ENCODE data around the gene USH1G. TPM values are rescaled to one million over a fixed set of nuclear protein-coding genes. Genes with fewer than 3 reads are reported as not detected.

Gene USH1G
- total RNA-seq, 1 experiment from 2014 or later: 2.7 TPM

DNA sequence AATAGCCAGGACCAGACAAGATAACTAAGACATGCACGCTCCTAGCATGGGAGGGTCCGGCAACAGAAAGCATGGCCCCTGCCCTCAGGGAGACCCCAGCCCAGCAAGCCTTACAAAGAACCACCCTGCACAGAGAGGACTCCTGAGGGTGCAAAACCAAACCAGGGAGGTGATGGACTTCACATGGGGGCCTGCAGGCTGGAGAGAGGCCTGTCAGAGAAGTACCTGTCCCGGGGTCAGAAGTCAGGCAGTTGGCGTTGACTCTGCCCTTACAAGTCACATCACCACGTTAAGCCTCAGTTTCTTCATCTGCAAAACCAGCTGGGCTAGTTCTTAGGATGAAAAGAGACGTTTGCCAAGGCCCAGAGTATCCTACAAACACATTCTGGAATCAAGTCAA, 5.7 kb upstream of the USH1G start:
- Mint-ChIP-seq H3K36me3 (ENCODE audit: insufficient read depth in 1 of 3, low read depth in 3 of 3) (no peaks in the 10 kb centered on the region), H3K9me3 (peaks cover 0 to 5% of the 10 kb centered on the region in 2 experiments; a peak in 2 of 5 replicates), H3K4me1 (peaks cover 6 to 13% of the 10 kb centered on the region in 2 experiments), H3K27ac (no peak overlapping the region), H3K27me3 (ENCODE audit: low read depth) (peaks cover 97% of the 10 kb centered on the region), H3K4me3 (no peak overlapping the region)
- Histone ChIP-seq H3K23ac (ENCODE audit: insufficient read length, low read depth, low read length) (no peak overlapping the region), H2BK120ac (ENCODE audit: low read depth, low read length, poor library complexity, severe bottlenecking) (no peak overlapping the region), H3K27me3 (ENCODE audit: insufficient read depth, low read length) (peaks cover 30% of the 10 kb centered on the region), H4K20me1 (ENCODE audit: control insufficient read depth, insufficient read depth, insufficient read length) (no peaks in the 10 kb centered on the region), H4K8ac (replicated peaks; ENCODE audit: insufficient read length, low read depth, low read length) (no peak overlapping the region), H4K5ac (ENCODE audit: insufficient read length, low read depth, low read length) (no peak overlapping the region), H3K9ac (ENCODE audit: extremely low read depth, insufficient read length, low read length) (no peak overlapping the region), H3K79me1 (ENCODE audit: insufficient read depth, low read depth, low read length, poor library complexity, severe bottlenecking) (no peaks in the 10 kb centered on the region), H3K23me2 (ENCODE audit: insufficient read length, low read depth, low read length, poor library complexity, severe bottlenecking) (peaks cover 3% of the 10 kb centered on the region), H2AFZ (ENCODE audit: low read length) (no peak overlapping the region), H3K9me3 (ENCODE audit: control insufficient read depth, low read depth, low read length) (no peaks in the 10 kb centered on the region), H3K4me2 (ENCODE audit: insufficient read depth, insufficient read length, low read length) (no peak overlapping the region), H3K18ac (ENCODE audit: insufficient read length, low read depth, low read length) (no peak overlapping the region), H3K4ac (ENCODE audit: low read depth, low read length) (no peak overlapping the region), H3T11ph (ENCODE audit: low read length) (no peak overlapping the region), H3K56ac (ENCODE audit: insufficient read length, low read depth, low read length) (no peak overlapping the region), H2BK15ac (ENCODE audit: low read depth, low read length) (no peak overlapping the region), H2BK20ac (ENCODE audit: low read depth, low read length, poor library complexity, severe bottlenecking) (no peak overlapping the region), H3K27ac (ENCODE audit: insufficient read length, low read depth, low read length) (no peak overlapping the region), H3K14ac (ENCODE audit: insufficient read depth, low read length) (no peak overlapping the region), H3K79me2 (ENCODE audit: insufficient read depth, low read length) (no peaks in the 10 kb centered on the region), H3K4me1 (ENCODE audit: insufficient read depth, low read length) (no peaks in the 10 kb centered on the region), H2BK12ac (ENCODE audit: insufficient read length, low read depth, low read length) (no peak overlapping the region), H2AK5ac (ENCODE audit: insufficient read length, low read length) (no peak overlapping the region), H2BK5ac (ENCODE audit: insufficient read length, low read length) (no peak overlapping the region), H4K91ac (ENCODE audit: insufficient read length, low read depth, low read length) (no peak overlapping the region)
- TF ChIP-seq, protein P1, sequence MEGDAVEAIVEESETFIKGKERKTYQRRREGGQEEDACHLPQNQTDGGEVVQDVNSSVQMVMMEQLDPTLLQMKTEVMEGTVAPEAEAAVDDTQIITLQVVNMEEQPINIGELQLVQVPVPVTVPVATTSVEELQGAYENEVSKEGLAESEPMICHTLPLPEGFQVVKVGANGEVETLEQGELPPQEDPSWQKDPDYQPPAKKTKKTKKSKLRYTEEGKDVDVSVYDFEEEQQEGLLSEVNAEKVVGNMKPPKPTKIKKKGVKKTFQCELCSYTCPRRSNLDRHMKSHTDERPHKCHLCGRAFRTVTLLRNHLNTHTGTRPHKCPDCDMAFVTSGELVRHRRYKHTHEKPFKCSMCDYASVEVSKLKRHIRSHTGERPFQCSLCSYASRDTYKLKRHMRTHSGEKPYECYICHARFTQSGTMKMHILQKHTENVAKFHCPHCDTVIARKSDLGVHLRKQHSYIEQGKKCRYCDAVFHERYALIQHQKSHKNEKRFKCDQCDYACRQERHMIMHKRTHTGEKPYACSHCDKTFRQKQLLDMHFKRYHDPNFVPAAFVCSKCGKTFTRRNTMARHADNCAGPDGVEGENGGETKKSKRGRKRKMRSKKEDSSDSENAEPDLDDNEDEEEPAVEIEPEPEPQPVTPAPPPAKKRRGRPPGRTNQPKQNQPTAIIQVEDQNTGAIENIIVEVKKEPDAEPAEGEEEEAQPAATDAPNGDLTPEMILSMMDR (conservative IDR thresholded peaks at IDR 0.05): no peak
- WGBS (ENCODE audit: extremely low coverage, insufficient read length, low lambda C conversion rate): no CpG with 5 or more reads among the region's 6 CpGs
- peak; percentile 20 for DNase-seq

Data from H9 (cell line).